HepG2 (cell line): ENCODE data around the gene ITPRIP. TPM values are rescaled to one million over a fixed set of nuclear protein-coding genes. Genes with fewer than 3 reads are reported as not detected.

Experiments
- ATAC-seq: fragments of 200-7000 bp; cut with Tn5 transposase; 3 replicates; pipeline ENCODE4 v1.9.1; 2020; ENCODE audit warnings: mild to moderate bottlenecking, moderate library complexity
- BruUV-seq: library from RNA; stranded (reverse); fragments of 400-500 nt; replicated peaks from 2 replicates; lab custom pipeline; 2021; lab: Mats Ljungman, UMichigan
- CTCF ChIA-PET: fragments of 300-600 bp; formaldehyde crosslinking; extraction: SDS; loops from one replicate; lab custom pipeline; 2021; ENCODE audit warnings: low total read pairs, inconsistent platforms, low intra/inter-chr PET ratio; lab: Yijun Ruan, JAX
- POLR2A ChIA-PET: fragments of 350-600 bp; sonication (Branson Sonifier 250); formaldehyde crosslinking; loops from one replicate; lab custom pipeline; 2020; ENCODE audit warnings: antibody characterized with exemption, inconsistent platforms; lab: Yijun Ruan, JAX
- DNase-seq: peaks from one replicate; pipeline ENCODE4 v3.0.0-alpha.2; 2015; ENCODE audit warnings: low spot score
- FAIRE-seq: peaks from 3 replicates; lab custom pipeline; 2011; peaks lifted over from hg19 to GRCh38; lab: Jason Lieb, UNC
- H2AFZ ChIP-seq: one replicate; pipeline ENCODE4 v1.6.1; 2011; ENCODE audit warnings: low read length, inconsistent platforms
- H3K27ac ChIP-seq: fragments of 300-600 bp; 3 replicates; pipeline ENCODE4 v1.8.0; 2011; ENCODE audit warnings: mixed run types, mild to moderate bottlenecking, mixed read lengths, low read length, inconsistent platforms; ENCODE audit not compliant: insufficient read depth; ENCODE audit errors: extremely low read length
- H3K27me3 ChIP-seq, 2 experiments: fragments of 200-600 bp in 1 of 2; 2 replicates in 1 of 2; 3 replicates in 1 of 2; pipeline versions ENCODE4 v1.6.0 to v1.8.0; 2011; ENCODE audit warnings: low read length in 2 of 2, mild to moderate bottlenecking in 2 of 2, moderate library complexity in 2 of 2, inconsistent platforms in 1 of 2; ENCODE audit not compliant: insufficient read depth in 2 of 2, control insufficient read depth in 1 of 2
- H3K36me3 ChIP-seq, 2 experiments: fragments of 200-600 bp in 1 of 2; replicated peaks in 1 of 2; 2 replicates in 1 of 2; 3 replicates in 1 of 2; pipeline versions ENCODE4 v1.5.1 to v1.8.0; 2011; ENCODE audit warnings: low read length in 2 of 2, inconsistent platforms in 1 of 2; ENCODE audit not compliant: insufficient read depth in 2 of 2, control insufficient read depth in 1 of 2
- H3K4me1 ChIP-seq: 2 replicates; pipeline ENCODE4 v1.5.1; 2012; ENCODE audit warnings: low read length, inconsistent platforms; ENCODE audit not compliant: insufficient read depth
- H3K4me2 ChIP-seq: 2 replicates; pipeline ENCODE4 v1.6.0; 2011; ENCODE audit warnings: low read depth, low read length, inconsistent platforms
- H3K4me3 ChIP-seq, 3 experiments: fragments of 200-600 bp in 1 of 3; sonication (generic), shearing (Covaris generic) in 1 of 3; replicated peaks in 1 of 3; 2 replicates each; pipeline ENCODE4 v1.5.1; 2011 to 2016; ENCODE audit warnings: low read length in 3 of 3, inconsistent platforms in 2 of 3, low read depth in 2 of 3, mild to moderate bottlenecking in 2 of 3, control low read depth in 1 of 3, mixed read lengths in 1 of 3; ENCODE audit not compliant: insufficient read depth in 1 of 3
- H3K79me2 ChIP-seq: one replicate; pipeline ENCODE4 v1.6.1; 2011; ENCODE audit warnings: low read length, inconsistent platforms; ENCODE audit not compliant: insufficient read depth
- H3K9ac ChIP-seq: 2 replicates; pipeline ENCODE4 v1.6.0; 2011; ENCODE audit warnings: mild to moderate bottlenecking, low read depth, low read length, inconsistent platforms; ENCODE audit not compliant: insufficient read depth
- H3K9me3 ChIP-seq: 2 replicates; pipeline ENCODE4 v1.5.1; 2012; ENCODE audit warnings: mild to moderate bottlenecking, low read length
- H4K20me1 ChIP-seq: 2 replicates; pipeline ENCODE4 v1.6.0; 2011; ENCODE audit warnings: inconsistent platforms, mild to moderate bottlenecking, low read length, moderate library complexity; ENCODE audit not compliant: insufficient read depth
- AKAP8 ChIP-seq: sonication (generic); formaldehyde crosslinking; IDR thresholded peaks from 2 replicates; pipeline ENCODE4 v1.5.1; 2020; ENCODE audit warnings: mild to moderate bottlenecking, missing genetic modification reagents
- BRCA1 ChIP-seq: sonication (generic); formaldehyde crosslinking; IDR thresholded peaks from 2 replicates; pipeline ENCODE4 v1.4.0; 2020; ENCODE audit warnings: missing genetic modification reagents
- FOXM1 ChIP-seq: sonication (generic); formaldehyde crosslinking; IDR thresholded peaks from 2 replicates; pipeline ENCODE4 v1.5.0; 2020; ENCODE audit warnings: missing genetic modification reagents
- RORA ChIP-seq: sonication (generic); formaldehyde crosslinking; IDR thresholded peaks from 2 replicates; pipeline ENCODE4 v1.5.0; 2020; ENCODE audit warnings: mild to moderate bottlenecking, missing genetic modification reagents, moderate library complexity
- SNAPC4 ChIP-seq: sonication (generic); formaldehyde crosslinking; IDR thresholded peaks from 2 replicates; pipeline ENCODE4 v1.4.0; 2020; ENCODE audit warnings: mild to moderate bottlenecking, missing genetic modification reagents
- ZBTB7A ChIP-seq: sonication (generic); formaldehyde crosslinking; IDR thresholded peaks from 2 replicates; pipeline ENCODE4 v1.8.0; 2022; ENCODE audit warnings: mild to moderate bottlenecking, missing genetic modification reagents
- ZNF331 ChIP-seq: sonication (generic); formaldehyde crosslinking; IDR thresholded peaks from 2 replicates; pipeline ENCODE4 v1.4.0; 2020; ENCODE audit warnings: missing genetic modification reagents
- ZNF792 ChIP-seq: IDR thresholded peaks from 2 replicates; pipeline ENCODE4 v1.6.1; 2016
- ZSCAN12 ChIP-seq: sonication (generic); formaldehyde crosslinking; IDR thresholded peaks from 2 replicates; pipeline ENCODE4 v1.9.0; 2021; ENCODE audit warnings: mild to moderate bottlenecking, missing genetic modification reagents
- ZSCAN31 ChIP-seq: sonication (generic); formaldehyde crosslinking; IDR thresholded peaks from 2 replicates; pipeline ENCODE4 v1.5.0; 2020; ENCODE audit warnings: low read depth, mild to moderate bottlenecking, missing genetic modification reagents
- ZSCAN9 ChIP-seq: IDR thresholded peaks from 2 replicates; pipeline ENCODE4 v1.6.1; 2016; ENCODE audit warnings: borderline replicate concordance
- WGBS: methylation state at CpG from one replicate; pipeline ENCODE4 v1.1.6; 2017; ENCODE audit warnings: low lambda C conversion rate; 5-methylcytosine and 5-hydroxymethylcytosine counted together
- in situ Hi-C: cut with HindIII; loops from 2 replicates; pipeline ENCODE4 v1.10.0; 2017; ENCODE audit warnings: low pct_unique_long_range_greater_than_20kb; ENCODE audit not compliant: extremely low pct_ligation_motif_present
- intact Hi-C: fragments of 100-400 bp; cut with micrococcal nuclease; formaldehyde crosslinking; loops from one replicate; pipeline ENCODE4 v1.10.0; 2022; ENCODE audit not compliant: unreplicated experiment
- polyA plus RNA-seq, 8 experiments: library from polyadenylated mRNA; depleted of rRNA in 3 of 8; stranded (reverse) in 7 of 8; unstranded in 1 of 8; fragments of >200 nt; fragmentation: Illumina TruSeq in 4 of 8; extraction: Trizol in 4 of 8; gene quantifications; 2 replicates each; pipeline versions ENCODE4 v1.2.1 to v1.2.3, GENCODE V29; 2011 to 2016; ENCODE audit warnings: low read depth in 4 of 8, missing spikeins in 1 of 8, mixed read lengths in 1 of 8; ENCODE audit not compliant: insufficient read depth in 1 of 8
- total RNA-seq, 5 experiments: library from RNA; depleted of rRNA; stranded (reverse); fragments of >200 nt; fragmentation: Illumina TruSeq; extraction: Trizol; gene quantifications; 2 replicates each; pipeline ENCODE4 v1.2.3, GENCODE V29; 2016; ENCODE audit warnings: low read depth in 1 of 5
- TF ChIP-seq, protein P1 (sequence below): IDR thresholded peaks from 2 replicates; pipeline ENCODE4 v1.6.1; 2016; ENCODE audit warnings: control low read depth
- TF ChIP-seq, protein P2 (sequence below): sonication (generic); formaldehyde crosslinking; IDR thresholded peaks from 2 replicates; pipeline ENCODE4 v1.4.0; 2020; ENCODE audit warnings: missing genetic modification reagents, mild to moderate bottlenecking, borderline replicate concordance

Gene ITPRIP
- total and polyA plus RNA-seq, 2 of the 13 experiments (the other 11 are each of a cell fraction or from before 2014, with no cell fraction given): 1.00 to 2.8 TPM

GRCh38 chr10:104359811-104360210 is 21.5 kb upstream of the ITPRIP start:
- no TSS peak for BruUV-seq
- H3K36me3 ChIP-seq: no peaks in the 10 kb centered on the region
- FAIRE-seq (no peak), ATAC-seq (no peak), DNase-seq (no peak)
- intact Hi-C loops (no loop called here), in situ Hi-C loops (loop anchor here (10.0 kb wide), 1 partner anchor 315 kb away; no protein-coding TSS in a partner anchor)
- H3K27me3 ChIP-seq: peaks cover 0 to 11% of the 10 kb centered on the region in 2 experiments; a peak in 2 of 5 replicates
- no peaks in the 10 kb centered on the region for H3K79me2 ChIP-seq
- H3K4me2 ChIP-seq: no peak overlapping the region
- TF ChIP-seq FOXM1 (CRISPR knock-in tag): no peak
- TF ChIP-seq ZSCAN31 (CRISPR knock-in tag): no peak
- TF ChIP-seq, protein P1, sequence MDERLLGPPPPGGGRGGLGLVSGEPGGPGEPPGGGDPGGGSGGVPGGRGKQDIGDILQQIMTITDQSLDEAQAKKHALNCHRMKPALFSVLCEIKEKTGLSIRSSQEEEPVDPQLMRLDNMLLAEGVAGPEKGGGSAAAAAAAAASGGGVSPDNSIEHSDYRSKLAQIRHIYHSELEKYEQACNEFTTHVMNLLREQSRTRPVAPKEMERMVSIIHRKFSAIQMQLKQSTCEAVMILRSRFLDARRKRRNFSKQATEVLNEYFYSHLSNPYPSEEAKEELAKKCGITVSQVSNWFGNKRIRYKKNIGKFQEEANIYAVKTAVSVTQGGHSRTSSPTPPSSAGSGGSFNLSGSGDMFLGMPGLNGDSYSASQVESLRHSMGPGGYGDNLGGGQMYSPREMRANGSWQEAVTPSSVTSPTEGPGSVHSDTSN (CRISPR knock-in tag): no peak
- TF ChIP-seq ZNF331: no peak
- no peak for TF ChIP-seq ZSCAN12 (CRISPR knock-in tag)
- TF ChIP-seq AKAP8: no peak
- TF ChIP-seq, protein P2, sequence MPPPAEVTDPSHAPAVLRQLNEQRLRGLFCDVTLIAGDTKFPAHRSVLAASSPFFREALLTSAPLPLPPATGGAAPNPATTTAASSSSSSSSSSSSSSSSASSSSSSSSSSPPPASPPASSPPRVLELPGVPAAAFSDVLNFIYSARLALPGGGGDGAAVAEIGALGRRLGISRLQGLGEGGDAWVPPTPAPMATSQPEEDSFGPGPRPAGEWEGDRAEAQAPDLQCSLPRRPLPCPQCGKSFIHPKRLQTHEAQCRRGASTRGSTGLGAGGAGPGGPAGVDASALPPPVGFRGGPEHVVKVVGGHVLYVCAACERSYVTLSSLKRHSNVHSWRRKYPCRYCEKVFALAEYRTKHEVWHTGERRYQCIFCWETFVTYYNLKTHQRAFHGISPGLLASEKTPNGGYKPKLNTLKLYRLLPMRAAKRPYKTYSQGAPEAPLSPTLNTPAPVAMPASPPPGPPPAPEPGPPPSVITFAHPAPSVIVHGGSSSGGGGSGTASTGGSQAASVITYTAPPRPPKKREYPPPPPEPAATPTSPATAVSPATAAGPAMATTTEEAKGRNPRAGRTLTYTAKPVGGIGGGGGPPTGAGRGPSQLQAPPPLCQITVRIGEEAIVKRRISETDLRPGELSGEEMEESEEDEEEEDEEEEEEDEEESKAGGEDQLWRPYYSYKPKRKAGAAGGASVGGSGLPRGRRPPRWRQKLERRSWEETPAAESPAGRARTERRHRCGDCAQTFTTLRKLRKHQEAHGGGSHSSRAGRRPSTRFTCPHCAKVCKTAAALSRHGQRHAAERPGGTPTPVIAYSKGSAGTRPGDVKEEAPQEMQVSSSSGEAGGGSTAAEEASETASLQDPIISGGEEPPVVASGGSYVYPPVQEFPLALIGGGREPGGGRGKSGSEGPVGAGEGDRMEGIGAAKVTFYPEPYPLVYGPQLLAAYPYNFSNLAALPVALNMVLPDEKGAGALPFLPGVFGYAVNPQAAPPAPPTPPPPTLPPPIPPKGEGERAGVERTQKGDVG (CRISPR knock-in tag): no peak
- TF ChIP-seq ZNF792 (CRISPR knock-in tag): no peak
- no peak for TF ChIP-seq RORA (CRISPR knock-in tag)
- no peak for TF ChIP-seq ZSCAN9 (CRISPR knock-in tag)
- no peak for TF ChIP-seq BRCA1 (CRISPR knock-in tag)
- no peak for TF ChIP-seq SNAPC4 (CRISPR knock-in tag)
- TF ChIP-seq ZBTB7A (CRISPR knock-in tag): no peak
- H3K9me3 ChIP-seq: no peaks in the 10 kb centered on the region
- 0% methylated on average over 2 of the region's 2 CpGs for WGBS
- ChIA-PET POLR2A (no interaction called here), CTCF (no interaction called here)
- H2AFZ ChIP-seq: no peak overlapping the region
- no peak overlapping the region for H3K4me3 ChIP-seq
- no peak overlapping the region for H3K27ac ChIP-seq
- H4K20me1 ChIP-seq: no peaks in the 10 kb centered on the region
- no peak overlapping the region for H3K9ac ChIP-seq
- no peaks in the 10 kb centered on the region for H3K4me1 ChIP-seq
